ENCODE data around the gene TTC39C. TPM values are rescaled to one million over a fixed set of nuclear protein-coding genes. Genes with fewer than 3 reads are reported as not detected.
A peak's percentile ranks its signal among the peaks of the same experiment; 100 is the strongest.

The TTC39C gene
- total RNA-seq, 2 experiments from 2014 or later = 82.6 to 91.8 TPM

GRCh38 chr18:24080861-24081260 lies 66.3 kb downstream of the TTC39C start:
- peak in 3 of 14 experiments; percentile 7 to 23 (median 17) for DNase-seq
- Histone ChIP-seq H3K4me3 (ENCODE audit: low read length) (no peak overlapping the region), H3K27ac (ENCODE audit: low read depth in 1 of 2, low read length in 2 of 2) (peak overlapping the region in 1 of 2 donors; percentile 31), H3K27me3 (ENCODE audit: control insufficient read depth in 1 of 2, insufficient read depth in 2 of 2, low read length in 2 of 2) (no peaks in the 10 kb centered on the region), H3K9me3 (ENCODE audit: control insufficient read depth in 1 of 2, insufficient read depth in 1 of 2, low read length in 2 of 2) (no peaks in the 10 kb centered on the region), H3K4me1 (ENCODE audit: insufficient read depth, low read length) (peaks cover 10% of the 10 kb centered on the region), H3K36me3 (ENCODE audit: insufficient read depth, low read length) (peaks cover 74% of the 10 kb centered on the region)
- Mint-ChIP-seq H3K9me3 (no peaks in the 10 kb centered on the region), H3K4me1 (ENCODE audit: low read depth) (peaks cover 65% of the 10 kb centered on the region), H3K27me3 (no peaks in the 10 kb centered on the region), H3K27ac (peak overlapping the region; percentile 71), H3K4me3 (no peak overlapping the region), H3K36me3 (ENCODE audit: low read depth) (peaks cover 94% of the 10 kb centered on the region)
- CTCF ChIA-PET = interaction anchor here (1.0 to 1.4 kb wide), 3 partner anchors 10 to 162 kb away, joined by 3 to 4 read pairs (median 3); no protein-coding TSS in a partner anchor
- POLR2A ChIA-PET = interaction anchor here (0.9 to 1.3 kb wide), 4 partner anchors 9 to 62 kb away, joined by 3 to 4 read pairs (median 4); no protein-coding TSS in a partner anchor
- ATAC-seq (ENCODE audit: poor library complexity) = peak; percentile 37
- intact Hi-C loops (cut with DNase I, micrococcal nuclease) = no loop called here
- TF ChIP-seq CTCF (IDR thresholded peaks at IDR 0.05) = no peak

- Mint-ChIP-seq H3K9me3 (no peaks in the 10 kb centered on the region), H3K27ac (no peak overlapping the region), H3K27me3 (no peaks in the 10 kb centered on the region), H3K4me1 (ENCODE audit: low read depth) (peaks cover 53% of the 10 kb centered on the region), H3K4me3 (no peak overlapping the region), H3K36me3 (ENCODE audit: low read depth) (peaks cover 93% of the 10 kb centered on the region)
- CTCF ChIA-PET = interaction anchor here (1.0 to 1.4 kb wide), 2 partner anchors 17 to 165 kb away, joined by 4 read pairs; no protein-coding TSS in a partner anchor
- ATAC-seq (ENCODE audit: poor library complexity) = no peak
- Histone ChIP-seq H3K9me3 (ENCODE audit: control insufficient read depth in 1 of 2, insufficient read depth in 1 of 2, low read length in 2 of 2) (no peaks in the 10 kb centered on the region), H3K36me3 (ENCODE audit: insufficient read depth, low read length) (peaks cover 87% of the 10 kb centered on the region), H3K27me3 (ENCODE audit: control insufficient read depth in 1 of 2, insufficient read depth in 2 of 2, low read length in 2 of 2) (no peaks in the 10 kb centered on the region), H3K4me1 (ENCODE audit: insufficient read depth, low read length) (peaks cover 3% of the 10 kb centered on the region), H3K27ac (ENCODE audit: low read depth in 1 of 2, low read length in 2 of 2) (no peak overlapping the region), H3K4me3 (ENCODE audit: low read length) (no peak overlapping the region)
- POLR2A ChIA-PET = interaction anchor here (0.7 kb wide), 1 partner anchor 11 kb away, joined by 3 read pairs; no protein-coding TSS in a partner anchor
- no peak for TF ChIP-seq CTCF (IDR thresholded peaks at IDR 0.05)
- intact Hi-C loops (cut with DNase I, micrococcal nuclease) = no loop called here
- no peak for DNase-seq
Measured at GRCh38 chr18:24083550-24083949, 69.0 kb downstream of the TTC39C start.

DNA sequence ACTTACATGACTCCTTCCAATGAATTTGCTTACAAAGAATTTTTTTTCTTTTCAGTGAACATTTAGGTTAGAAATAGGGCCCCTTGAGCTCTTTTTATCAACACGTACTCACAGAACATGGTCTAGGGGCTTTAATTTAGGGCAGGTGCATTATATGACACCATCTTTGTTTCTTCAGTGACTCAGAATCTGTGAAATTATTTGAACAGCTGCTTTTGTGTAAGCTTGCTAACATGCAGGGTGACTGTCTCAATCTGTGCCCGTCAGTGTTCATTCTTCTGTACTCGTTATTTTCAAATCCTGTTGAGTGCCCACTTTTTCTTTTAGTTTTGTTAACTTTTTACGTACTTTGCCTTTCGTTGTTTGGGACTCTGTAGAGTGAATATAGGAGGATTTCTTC lies 71.5 kb downstream of the TTC39C start:
- Mint-ChIP-seq H3K9me3 (no peaks in the 10 kb centered on the region), H3K27me3 (no peaks in the 10 kb centered on the region), H3K36me3 (ENCODE audit: low read depth) (peaks cover 93% of the 10 kb centered on the region), H3K4me1 (ENCODE audit: low read depth) (peaks cover 37% of the 10 kb centered on the region), H3K4me3 (no peak overlapping the region), H3K27ac (peak overlapping the region; percentile 37)
- no peak for TF ChIP-seq CTCF (IDR thresholded peaks at IDR 0.05)
- Histone ChIP-seq H3K9me3 (ENCODE audit: control insufficient read depth in 1 of 2, insufficient read depth in 1 of 2, low read length in 2 of 2) (no peaks in the 10 kb centered on the region), H3K27ac (ENCODE audit: low read depth in 1 of 2, low read length in 2 of 2) (no peak overlapping the region), H3K27me3 (ENCODE audit: control insufficient read depth in 1 of 2, insufficient read depth in 2 of 2, low read length in 2 of 2) (no peaks in the 10 kb centered on the region), H3K4me1 (ENCODE audit: insufficient read depth, low read length) (peaks cover 2% of the 10 kb centered on the region), H3K4me3 (ENCODE audit: low read length) (no peak overlapping the region), H3K36me3 (ENCODE audit: insufficient read depth, low read length) (peaks cover 76% of the 10 kb centered on the region)
- intact Hi-C loops (cut with DNase I, micrococcal nuclease) = no loop called here
- POLR2A ChIA-PET = no interaction called here
- CTCF ChIA-PET = interaction anchor here (1.1 kb wide), 1 partner anchor 43 kb away, joined by 3 read pairs; no protein-coding TSS in a partner anchor
- no peak for DNase-seq
- ATAC-seq (ENCODE audit: poor library complexity) = no peak
